PC-3 (cell line): Measurements from ENCODE around the gene LIN9. TPM values are rescaled to one million over a fixed set of nuclear protein-coding genes. Genes with fewer than 3 reads are reported as not detected.

Source experiments
- ATAC-seq: fragments of 200-7000 bp; cut with Tn5 transposase; 2 replicates; pipeline ENCODE4 v1.9.1; 2020; ENCODE audit warnings: mild to moderate bottlenecking, moderate library complexity
- BruUV-seq: library from RNA; stranded (reverse); fragments of 400-500 nt; replicated peaks from 2 replicates; lab custom pipeline; 2021; lab: Mats Ljungman, UMichigan
- CTCF ChIA-PET: fragments of 300-600 bp; sonication (Branson Sonifier 250); formaldehyde crosslinking; loops from one replicate; lab custom pipeline; 2022; ENCODE audit warnings: antibody characterized with exemption; lab: Charles Lee
- POLR2A ChIA-PET: fragments of 300-600 bp; sonication (Branson Sonifier 250); formaldehyde crosslinking; loops from one replicate; lab custom pipeline; 2022; ENCODE audit warnings: antibody characterized with exemption; ENCODE audit not compliant: unreplicated experiment; lab: Charles Lee
- DNase-seq: peaks from one replicate; pipeline ENCODE4 v3.0.0-alpha.2; 2015
- H2AFZ ChIP-seq: fragments of 300-600 bp; sonication (generic); 2 replicates; pipeline ENCODE4 v1.6.0; 2016; ENCODE audit warnings: antibody characterized with exemption, low read length
- H3F3A ChIP-seq: fragments of 300-600 bp; sonication (generic); one replicate; pipeline ENCODE4 v1.6.0; 2017; ENCODE audit warnings: antibody characterized with exemption, low read length, control low read depth, mild to moderate bottlenecking; ENCODE audit not compliant: unreplicated experiment
- H3K27ac ChIP-seq: fragments of 300-600 bp; sonication (generic); 2 replicates; pipeline ENCODE4 v1.5.1; 2016; ENCODE audit warnings: mild to moderate bottlenecking, low read length
- H3K27me3 ChIP-seq: fragments of 300-600 bp; sonication (generic); 2 replicates; pipeline ENCODE4 v1.6.1; 2016; ENCODE audit warnings: low read length, mixed read lengths
- H3K36me3 ChIP-seq: fragments of 300-600 bp; sonication (generic); 2 replicates; pipeline ENCODE4 v1.6.1; 2016; ENCODE audit warnings: low read depth, mixed run types, low read length, mixed read lengths
- H3K4me1 ChIP-seq: fragments of 300-600 bp; sonication (generic); 2 replicates; pipeline ENCODE4 v1.5.1; 2016; ENCODE audit warnings: low read length; ENCODE audit not compliant: insufficient read depth
- H3K4me2 ChIP-seq: fragments of 300-600 bp; sonication (generic); 2 replicates; pipeline ENCODE4 v1.6.0; 2016; ENCODE audit warnings: low read length
- H3K4me3 ChIP-seq: fragments of 300-600 bp; sonication (generic); 2 replicates; pipeline ENCODE4 v1.5.1; 2016; ENCODE audit warnings: mild to moderate bottlenecking, low read length, mixed read lengths
- H3K79me2 ChIP-seq: fragments of 300-600 bp; sonication (generic); 2 replicates; pipeline ENCODE4 v1.6.1; 2017; ENCODE audit warnings: low read length, mixed read lengths
- H3K9ac ChIP-seq: fragments of 300-600 bp; sonication (generic); 2 replicates; pipeline ENCODE4 v1.6.0; 2016; ENCODE audit warnings: mild to moderate bottlenecking, low read length
- H3K9me2 ChIP-seq: fragments of 300-600 bp; sonication (generic); replicated peaks from 2 replicates; pipeline ENCODE4 v1.6.1; 2016; ENCODE audit warnings: mixed run types, low read length, mixed read lengths
- H3K9me3 ChIP-seq: fragments of 300-600 bp; sonication (generic); 2 replicates; pipeline ENCODE4 v1.6.1; 2016; ENCODE audit warnings: low read length, mixed read lengths
- H4K20me1 ChIP-seq: fragments of 300-600 bp; sonication (generic); 2 replicates; pipeline ENCODE4 v1.6.1; 2016; ENCODE audit warnings: low read length, mixed read lengths
- EZH2 ChIP-seq: fragments of 300-600 bp; sonication (generic); IDR thresholded peaks from one replicate; pipeline ENCODE4 v1.6.1; 2017; ENCODE audit warnings: antibody characterized with exemption, mild to moderate bottlenecking, low read length; ENCODE audit not compliant: unreplicated experiment
- EZH2phosphoT487 ChIP-seq: fragments of 300-600 bp; sonication (generic); IDR thresholded peaks from 2 replicates; pipeline ENCODE4 v1.6.1; 2018; ENCODE audit warnings: mild to moderate bottlenecking, antibody characterized with exemption, low read length, borderline replicate concordance
- intact Hi-C: fragments of 100-400 bp; cut with micrococcal nuclease; formaldehyde crosslinking; loops from 2 replicates; pipeline ENCODE4 v1.9.0; 2023
- total RNA-seq: library from RNA; depleted of rRNA; stranded (reverse); fragments of >200 nt; gene quantifications from 2 replicates; pipeline ENCODE4 v1.2.3, GENCODE V29; 2014
- TF ChIP-seq, protein P1 (sequence below): fragments of 300-600 bp; sonication (generic); conservative IDR thresholded peaks from 2 replicates; pipeline ENCODE4 v1.5.1; 2017; ENCODE audit warnings: antibody characterized with exemption, low read depth, mild to moderate bottlenecking, low read length

LIN9 gene
- total RNA-seq, 1 experiment from 2014 or later, result 25.3 TPM

DNA sequence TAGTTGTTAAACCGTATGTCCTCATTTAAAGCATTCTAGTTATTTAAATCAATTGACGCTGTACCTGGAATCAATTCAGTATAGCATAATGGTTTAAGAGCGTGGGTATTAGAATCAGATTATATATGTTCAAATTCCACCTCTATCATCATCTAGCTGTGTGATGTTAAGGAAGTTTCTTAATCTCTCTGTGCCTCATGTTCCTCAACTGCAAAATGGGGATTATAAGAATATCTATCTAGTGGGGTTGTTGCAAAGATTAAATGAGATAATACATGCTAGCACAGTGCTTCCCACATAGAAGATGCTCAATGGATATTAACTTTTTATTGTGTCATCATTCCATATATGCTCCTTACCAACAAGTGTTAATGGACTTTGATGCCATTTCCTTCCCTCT is 69.5 kb downstream of the LIN9 start:
- TF ChIP-seq, protein P1, sequence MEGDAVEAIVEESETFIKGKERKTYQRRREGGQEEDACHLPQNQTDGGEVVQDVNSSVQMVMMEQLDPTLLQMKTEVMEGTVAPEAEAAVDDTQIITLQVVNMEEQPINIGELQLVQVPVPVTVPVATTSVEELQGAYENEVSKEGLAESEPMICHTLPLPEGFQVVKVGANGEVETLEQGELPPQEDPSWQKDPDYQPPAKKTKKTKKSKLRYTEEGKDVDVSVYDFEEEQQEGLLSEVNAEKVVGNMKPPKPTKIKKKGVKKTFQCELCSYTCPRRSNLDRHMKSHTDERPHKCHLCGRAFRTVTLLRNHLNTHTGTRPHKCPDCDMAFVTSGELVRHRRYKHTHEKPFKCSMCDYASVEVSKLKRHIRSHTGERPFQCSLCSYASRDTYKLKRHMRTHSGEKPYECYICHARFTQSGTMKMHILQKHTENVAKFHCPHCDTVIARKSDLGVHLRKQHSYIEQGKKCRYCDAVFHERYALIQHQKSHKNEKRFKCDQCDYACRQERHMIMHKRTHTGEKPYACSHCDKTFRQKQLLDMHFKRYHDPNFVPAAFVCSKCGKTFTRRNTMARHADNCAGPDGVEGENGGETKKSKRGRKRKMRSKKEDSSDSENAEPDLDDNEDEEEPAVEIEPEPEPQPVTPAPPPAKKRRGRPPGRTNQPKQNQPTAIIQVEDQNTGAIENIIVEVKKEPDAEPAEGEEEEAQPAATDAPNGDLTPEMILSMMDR, result no peak
- TF ChIP-seq EZH2phosphoT487 (no peak), EZH2 (no peak)
- CTCF ChIA-PET, result no interaction called here

DNA sequence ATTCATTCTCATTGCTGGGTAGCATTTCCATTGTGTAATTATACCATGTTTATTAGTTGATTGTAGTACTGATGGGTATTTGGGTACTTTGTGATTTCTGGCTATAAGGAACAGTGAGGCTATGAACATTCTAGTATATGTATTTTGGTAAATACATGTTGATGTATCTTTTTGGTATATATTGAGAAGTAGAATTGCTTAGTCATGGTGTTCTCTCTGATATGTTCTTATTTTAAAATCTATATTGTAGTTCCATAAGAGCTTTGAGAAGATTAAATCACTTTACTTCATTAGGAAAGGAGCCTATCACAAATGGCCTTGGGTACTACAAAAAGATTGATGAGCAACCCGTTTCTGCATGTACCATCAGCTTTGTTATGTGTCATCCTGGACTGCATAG is 72.1 kb downstream of the LIN9 start:
- Histone ChIP-seq H3K4me1 (no peaks in the 10 kb centered on the region), H3K36me3 (peaks cover 45% of the 10 kb centered on the region), H3K9me2 (no peaks in the 10 kb centered on the region), H3K79me2 (no peaks in the 10 kb centered on the region), H3K4me3 (no peak overlapping the region), H4K20me1 (no peaks in the 10 kb centered on the region), H2AFZ (no peak overlapping the region), H3F3A (no peaks in the 10 kb centered on the region), H3K27ac (no peak overlapping the region), H3K27me3 (no peaks in the 10 kb centered on the region), H3K9ac (no peak overlapping the region), H3K4me2 (no peak overlapping the region), H3K9me3 (no peaks in the 10 kb centered on the region)
- POLR2A ChIA-PET, result no interaction called here
- intact Hi-C loops, result no loop called here
- ATAC-seq (no peak), DNase-seq (no peak)
- BruUV-seq, result no TSS peak
- CTCF ChIA-PET, result no interaction called here
- TF ChIP-seq EZH2 (no peak), EZH2phosphoT487 (no peak)
- TF ChIP-seq, protein P1, result no peak

More for the DNA sequence above, 69.5 kb downstream of the LIN9 start:
- ATAC-seq, result no peak
- intact Hi-C loops, result no loop called here
- no peaks in the 10 kb centered on the region for H3K79me2 ChIP-seq
- no peaks in the 10 kb centered on the region for H3K9me2 ChIP-seq
- H3K4me3 ChIP-seq, result no peak overlapping the region
- H3K27me3 ChIP-seq, result no peaks in the 10 kb centered on the region
- POLR2A ChIA-PET, result no interaction called here
- no peak overlapping the region for H3K4me2 ChIP-seq
- no peaks in the 10 kb centered on the region for H3F3A ChIP-seq
- H2AFZ ChIP-seq, result no peak overlapping the region
- no peaks in the 10 kb centered on the region for H3K4me1 ChIP-seq
- no peak for DNase-seq
- BruUV-seq, result no TSS peak
- H3K36me3 ChIP-seq, result peaks cover 26% of the 10 kb centered on the region
- no peak overlapping the region for H3K9ac ChIP-seq
- no peaks in the 10 kb centered on the region for H3K9me3 ChIP-seq
- H4K20me1 ChIP-seq, result no peaks in the 10 kb centered on the region
- no peak overlapping the region for H3K27ac ChIP-seq

DNA sequence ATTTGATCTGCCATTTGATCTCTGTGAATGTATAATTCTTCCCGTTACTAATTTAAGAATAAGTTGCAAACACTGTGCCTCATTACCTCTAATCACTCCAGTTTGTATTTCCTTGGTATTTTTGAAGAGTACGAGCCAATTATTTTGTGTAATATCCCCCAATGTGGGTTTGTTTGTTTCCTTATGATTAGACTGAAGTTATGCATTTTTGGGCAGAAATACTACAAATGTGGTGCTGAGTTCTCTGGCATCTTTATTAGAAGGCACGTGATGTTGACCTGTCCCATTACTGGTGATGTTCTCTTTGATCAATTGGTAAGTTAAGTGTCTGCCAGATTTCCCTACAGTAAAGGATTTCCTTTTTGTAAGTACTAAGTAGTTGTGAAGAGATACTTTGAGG is 75.2 kb downstream of the LIN9 start:
- no peak overlapping the region for H3K4me3 ChIP-seq
- H2AFZ ChIP-seq, result no peak overlapping the region
- H3K79me2 ChIP-seq, result no peaks in the 10 kb centered on the region
- no peak overlapping the region for H3K4me2 ChIP-seq
- H3K36me3 ChIP-seq, result peaks cover 48% of the 10 kb centered on the region
- H3K4me1 ChIP-seq, result no peaks in the 10 kb centered on the region
- POLR2A ChIA-PET, result no interaction called here
- no peaks in the 10 kb centered on the region for H3K9me2 ChIP-seq
- H3K9me3 ChIP-seq, result no peaks in the 10 kb centered on the region
- H3F3A ChIP-seq, result no peaks in the 10 kb centered on the region
- no peaks in the 10 kb centered on the region for H4K20me1 ChIP-seq
- DNase-seq, result no peak
- ATAC-seq, result no peak
- TF ChIP-seq EZH2phosphoT487 (no peak), EZH2 (no peak)
- TF ChIP-seq, protein P1, result no peak
- intact Hi-C loops, result no loop called here
- no peak overlapping the region for H3K9ac ChIP-seq
- CTCF ChIA-PET, result no interaction called here
- H3K27me3 ChIP-seq, result no peaks in the 10 kb centered on the region
- no TSS peak for BruUV-seq
- no peak overlapping the region for H3K27ac ChIP-seq
